ENCODE measurements around the gene ELP6.

Gene ELP6

GRCh38 chr3:47503033-47503432, 10.5 kb downstream of the ELP6 start:
- Histone ChIP-seq H3K4me3 (ENCODE audit: low read depth, low read length) (no peak overlapping the region), H3K27ac (no peak overlapping the region), H3K27me3 (replicated peaks) (no peaks in the 10 kb centered on the region), H3K36me3 (replicated peaks) (peaks cover 47% of the 10 kb centered on the region)
- TF ChIP-seq CTCF (IDR thresholded peaks at IDR 0.05; ENCODE audit: low read depth, low read length, missing control alignments) = no peak
- in situ Hi-C loops (cut with HindIII; ENCODE audit: low pct_ligation_motif_present, low sequenced_read_pairs) = no loop called here
- no peak for DNase-seq

- in situ Hi-C loops (cut with HindIII; ENCODE audit: low pct_ligation_motif_present, low sequenced_read_pairs) = no loop called here
- peaks cover 34% of the 10 kb centered on the region for H3K36me3 ChIP-seq (replicated peaks)
- no peak overlapping the region for H3K27ac ChIP-seq
- H3K27me3 ChIP-seq (replicated peaks) = no peaks in the 10 kb centered on the region
- no peak overlapping the region for H3K4me3 ChIP-seq (ENCODE audit: low read depth, low read length)
- no peak for DNase-seq
- no peak for TF ChIP-seq CTCF (IDR thresholded peaks at IDR 0.05; ENCODE audit: low read depth, low read length, missing control alignments)
Measured at GRCh38 chr3:47496892-47497291, 16.6 kb downstream of the ELP6 start.

- Histone ChIP-seq H3K27ac (no peak overlapping the region), H3K27me3 (replicated peaks) (no peaks in the 10 kb centered on the region), H3K36me3 (replicated peaks) (peaks cover 27% of the 10 kb centered on the region), H3K4me3 (ENCODE audit: low read depth, low read length) (no peak overlapping the region)
- TF ChIP-seq CTCF (IDR thresholded peaks at IDR 0.05; ENCODE audit: low read depth, low read length, missing control alignments) = no peak
- DNase-seq = no peak
- in situ Hi-C loops (cut with HindIII; ENCODE audit: low pct_ligation_motif_present, low sequenced_read_pairs) = no loop called here
Measured at GRCh38 chr3:47495886-47496285, 17.6 kb downstream of the ELP6 start.

GRCh38 chr3:47495111-47495510, 18.4 kb downstream of the ELP6 start:
- H3K36me3 ChIP-seq (replicated peaks) = peaks cover 27% of the 10 kb centered on the region
- no peak for TF ChIP-seq CTCF (IDR thresholded peaks at IDR 0.05; ENCODE audit: low read depth, low read length, missing control alignments)
- no peaks in the 10 kb centered on the region for H3K27me3 ChIP-seq (replicated peaks)
- no peak overlapping the region for H3K4me3 ChIP-seq (ENCODE audit: low read depth, low read length)
- in situ Hi-C loops (cut with HindIII; ENCODE audit: low pct_ligation_motif_present, low sequenced_read_pairs) = no loop called here
- no peak for DNase-seq
- H3K27ac ChIP-seq = no peak overlapping the region

GRCh38 chr3:47491777-47492176, 21.7 kb downstream of the ELP6 start:
- H3K4me3 ChIP-seq (ENCODE audit: low read depth, low read length) = no peak overlapping the region
- no peak for TF ChIP-seq CTCF (IDR thresholded peaks at IDR 0.05; ENCODE audit: low read depth, low read length, missing control alignments)
- DNase-seq = no peak
- in situ Hi-C loops (cut with HindIII; ENCODE audit: low pct_ligation_motif_present, low sequenced_read_pairs) = no loop called here
- no peaks in the 10 kb centered on the region for H3K27me3 ChIP-seq (replicated peaks)
- peaks cover 6% of the 10 kb centered on the region for H3K36me3 ChIP-seq (replicated peaks)
- H3K27ac ChIP-seq = no peak overlapping the region

GRCh38 chr3:47491186-47491585, 22.3 kb downstream of the ELP6 start:
- in situ Hi-C loops (cut with HindIII; ENCODE audit: low pct_ligation_motif_present, low sequenced_read_pairs) = no loop called here
- no peak for DNase-seq
- H3K27ac ChIP-seq = no peak overlapping the region
- no peak for TF ChIP-seq CTCF (IDR thresholded peaks at IDR 0.05; ENCODE audit: low read depth, low read length, missing control alignments)
- no peak overlapping the region for H3K4me3 ChIP-seq (ENCODE audit: low read depth, low read length)
- H3K36me3 ChIP-seq (replicated peaks) = peaks cover 4% of the 10 kb centered on the region
- H3K27me3 ChIP-seq (replicated peaks) = no peaks in the 10 kb centered on the region
